LNCAP (cell line): ENCODE data around the gene SFXN4.

Experiments used
- CTCF ChIP-seq: fragments of 450-650 bp; IDR thresholded peaks from 2 replicates; pipeline ENCODE4 v1.5.1; 2017; ENCODE audit warnings: mild to moderate bottlenecking

The SFXN4 gene

GRCh38 chr10:119143657-119144056 lies 21.9 kb downstream of the SFXN4 start:
- TF ChIP-seq CTCF = no peak

- TF ChIP-seq CTCF = no peak
Observed at GRCh38 chr10:119140603-119141245, 24.8 kb downstream of the SFXN4 start.

- TF ChIP-seq CTCF = peak; percentile 21; the same call in 1 of the 2 replicates
Observed at GRCh38 chr10:119139464-119140067, 25.9 kb downstream of the SFXN4 start.

- TF ChIP-seq CTCF = no peak
Observed at GRCh38 chr10:119138346-119139306, 26.9 kb downstream of the SFXN4 start.

GRCh38 chr10:119136084-119136483 lies 29.4 kb downstream of the SFXN4 start:
- no peak for TF ChIP-seq CTCF

GRCh38 chr10:119135513-119135881 lies 30.0 kb downstream of the SFXN4 start:
- TF ChIP-seq CTCF = no peak

GRCh38 chr10:119133949-119134348 lies 31.6 kb downstream of the SFXN4 start:
- TF ChIP-seq CTCF = no peak
